Fibroblast of mammary gland (primary cell): ENCODE data around the gene EIPR1.

ENCODE experiments used
- DNase-seq: peaks from one replicate; pipeline ENCODE4 v3.0.0-alpha.2; 2010; ENCODE audit warnings: low read depth
- H3K4me3 ChIP-seq: 2 replicates; pipeline ENCODE4 v1.5.1; 2011; ENCODE audit warnings: low read depth, mild to moderate bottlenecking, low read length, moderate library complexity; ENCODE audit not compliant: control insufficient read depth
- CTCF ChIP-seq: conservative IDR thresholded peaks from 2 replicates; pipeline ENCODE4 v1.5.1; 2011; ENCODE audit warnings: low read depth, low read length, inconsistent platforms; ENCODE audit not compliant: control insufficient read depth, insufficient read depth

EIPR1 gene

GRCh38 chr2:3377612-3378432 is at the start of gene EIPR1:
Gene EIPR1 (minus strand): TSS chr2:3377818. CDS start chr2:3377689, 129 bp downstream.
- peak within 1 kb of the TSS; percentile 98 for H3K4me3 ChIP-seq
- peak; percentile 98 for DNase-seq
- no peak for TF ChIP-seq CTCF

GRCh38 chr2:3427272-3427671 is 49.7 kb upstream of the EIPR1 start:
- no peak for TF ChIP-seq CTCF
- DNase-seq = no peak
- H3K4me3 ChIP-seq = no peak overlapping the region

GRCh38 chr2:3426615-3427014 is 49.0 kb upstream of the EIPR1 start:
- no peak for TF ChIP-seq CTCF
- DNase-seq = no peak
- no peak overlapping the region for H3K4me3 ChIP-seq

- no peak overlapping the region for H3K4me3 ChIP-seq
- no peak for TF ChIP-seq CTCF
- DNase-seq = no peak
Observed at GRCh38 chr2:3424171-3424795, 46.7 kb upstream of the EIPR1 start.

GRCh38 chr2:3423492-3424170 is 46.0 kb upstream of the EIPR1 start:
- no peak overlapping the region for H3K4me3 ChIP-seq
- peak; percentile 99 for TF ChIP-seq CTCF
- peak; percentile 52 for DNase-seq

- TF ChIP-seq CTCF = no peak
- no peak for DNase-seq
Observed at GRCh38 chr2:3422161-3422779, 44.7 kb upstream of the EIPR1 start.

More at GRCh38 chr2:3422161-3422779, 44.7 kb upstream of the EIPR1 start:
- H3K4me3 ChIP-seq = no peak overlapping the region
